ENCODE measurements around the gene PTEN.
"Not testable (repeated sequence)": the region's sequence is repeated elsewhere in the genome, so short reads cannot be mapped to it uniquely, and the experiment has no call there.

The PTEN gene

GRCh38 chr10:87863053-87863943, at the start of gene PTEN, which contains the start of gene KLLN:
Gene PTEN, plus strand, starts transcription at chr10:87863625. Its CDS starts 845 bp downstream, at chr10:87864470.
Gene KLLN, minus strand, starts transcription at chr10:87863533. Its CDS starts 1,046 bp downstream, at chr10:87862487.
- DNase-seq (ENCODE audit: low read depth), result peak; percentile 70

DNA sequence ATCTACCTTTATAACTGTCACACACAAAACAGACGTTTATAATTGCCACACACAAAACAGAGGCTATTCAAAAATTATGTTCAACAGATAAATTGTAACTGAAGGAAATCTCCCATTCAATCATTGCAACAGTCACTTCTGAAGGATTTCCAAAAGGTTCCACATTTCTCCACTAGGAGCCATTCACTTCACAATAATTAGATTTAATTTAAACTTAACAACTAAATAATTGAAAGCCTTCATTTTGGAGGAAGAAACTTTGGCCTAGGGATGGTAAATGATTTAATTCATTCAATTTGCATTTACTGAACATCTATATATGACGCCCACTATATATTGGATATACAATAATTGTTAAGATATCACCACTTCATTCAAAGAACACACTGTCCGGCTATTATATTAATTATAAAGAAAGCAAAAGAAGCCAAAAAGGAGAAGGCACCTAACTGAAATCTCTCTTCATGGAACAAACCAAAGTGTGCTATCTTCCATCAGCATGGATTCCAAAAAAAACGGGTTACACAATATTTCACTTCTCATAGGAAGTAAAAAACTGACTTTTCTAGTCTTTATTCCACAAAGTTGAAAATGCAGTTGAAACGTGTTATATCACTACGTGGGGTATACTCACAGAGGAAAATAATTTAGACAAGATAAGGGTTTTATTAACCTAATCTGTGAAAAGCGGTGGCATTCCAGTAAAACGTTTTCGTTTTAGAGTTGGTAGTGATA, 47.1 kb upstream of the PTEN start:
- DNase-seq (ENCODE audit: low read depth), result no peak

- DNase-seq (ENCODE audit: low read depth), result no peak
Observed at GRCh38 chr10:87816898-87817608, 46.4 kb upstream of the PTEN start.

- DNase-seq (ENCODE audit: low read depth), result peak; percentile 85
Observed at GRCh38 chr10:87817609-87818504, 45.6 kb upstream of the PTEN start, which contains the start of gene ATAD1. Gene ATAD1, minus strand, starts transcription at chr10:87818226. Its CDS starts 3,627 bp downstream, at chr10:87814599.

GRCh38 chr10:87818505-87819288, 44.7 kb upstream of the PTEN start:
- peak; percentile 43 for DNase-seq (ENCODE audit: low read depth)

DNA sequence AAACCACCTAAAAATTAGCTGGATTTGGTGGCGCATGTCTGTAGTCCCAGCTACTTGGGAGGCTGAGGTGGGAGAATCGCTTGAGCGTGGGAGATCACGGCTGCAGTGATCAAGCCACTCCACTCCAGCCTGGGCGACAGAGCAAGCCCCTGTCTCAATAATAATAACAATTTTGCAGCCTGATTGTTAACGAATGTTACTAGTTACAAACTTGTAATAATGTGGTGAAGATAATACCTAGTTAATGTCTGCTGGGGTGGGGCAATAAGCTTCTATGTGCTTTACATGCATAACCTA, 44.2 kb upstream of the PTEN start:
- no peak for DNase-seq (ENCODE audit: low read depth)

- DNase-seq (ENCODE audit: low read depth), result no peak
Observed at GRCh38 chr10:87826653-87827052, 36.8 kb upstream of the PTEN start.

DNA sequence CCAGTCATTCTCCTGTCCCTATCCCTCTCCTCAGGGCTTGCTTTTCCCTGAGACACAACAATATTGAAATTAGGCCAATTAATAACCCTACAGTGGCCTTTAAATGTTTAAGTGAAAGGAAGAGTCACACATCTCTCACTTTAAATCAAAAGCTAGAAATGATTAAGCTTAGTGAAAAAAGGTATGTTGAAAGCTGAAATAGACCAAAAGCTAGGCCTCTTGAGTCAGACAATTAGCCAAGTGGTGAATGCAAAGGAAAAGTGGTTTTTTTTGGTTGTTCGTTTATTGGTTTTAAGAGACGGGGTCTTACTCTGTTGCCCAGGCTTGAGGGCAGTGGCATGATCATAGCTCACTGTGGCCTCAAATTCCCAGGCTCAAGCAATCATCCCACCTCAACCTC, 35.7 kb upstream of the PTEN start:
- no peak for DNase-seq (ENCODE audit: low read depth)

- not testable (repeated sequence) for DNase-seq (ENCODE audit: low read depth)
Observed at GRCh38 chr10:87829051-87829450, 34.4 kb upstream of the PTEN start.

DNA sequence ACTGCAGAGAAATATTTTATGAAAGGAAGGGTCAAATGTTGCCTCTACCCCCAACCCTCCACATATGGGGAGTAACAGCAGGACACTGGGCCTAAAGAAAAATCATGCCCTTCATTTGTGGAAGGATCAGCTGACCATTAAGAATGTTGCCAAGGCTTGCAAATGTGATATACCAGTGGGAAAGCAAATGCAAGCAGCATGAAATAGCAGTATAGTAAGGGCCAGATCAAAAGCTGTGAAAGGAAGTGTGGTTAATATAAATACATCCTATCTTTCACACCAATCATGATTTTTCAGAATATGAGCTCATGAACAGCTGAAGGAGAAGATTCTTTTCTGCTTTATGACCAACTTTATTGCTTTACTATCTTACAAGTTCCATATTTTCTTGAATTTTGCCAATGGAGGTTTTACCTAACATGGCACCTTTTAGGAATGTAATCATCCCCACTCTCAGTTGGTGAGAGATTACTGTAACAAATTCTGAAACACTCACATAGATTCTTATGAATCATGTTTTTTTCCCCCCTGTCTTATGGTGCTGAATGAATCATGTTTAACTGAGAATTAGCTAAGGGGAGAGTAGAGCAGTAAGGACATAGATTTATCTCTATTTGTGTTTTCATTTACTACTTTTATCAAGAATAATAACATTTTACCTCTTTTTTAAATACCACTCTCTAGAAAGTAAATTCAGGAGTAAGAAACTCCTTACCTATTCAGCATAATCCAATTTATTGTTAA, 33.3 kb upstream of the PTEN start:
- no peak for DNase-seq (ENCODE audit: low read depth)

DNA sequence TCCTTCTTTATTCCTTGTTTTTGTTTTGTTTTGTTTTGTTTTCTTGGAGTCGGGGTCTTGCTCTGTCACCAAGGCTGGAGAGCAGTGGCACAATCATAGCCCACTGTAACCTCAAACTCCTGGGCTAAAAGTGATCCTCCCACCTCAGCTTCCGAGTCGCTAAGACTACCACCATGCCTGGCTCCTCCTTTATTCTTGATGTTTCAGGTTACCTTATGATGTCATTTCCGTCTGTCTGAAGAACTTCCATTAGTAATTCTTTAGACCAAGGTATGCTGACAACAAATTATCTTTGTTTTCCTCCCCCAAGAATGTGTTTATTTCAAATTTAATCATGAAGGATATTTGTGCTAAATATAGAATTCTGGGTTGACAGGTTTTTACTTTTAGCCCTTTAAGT, 27.3 kb upstream of the PTEN start:
- DNase-seq (ENCODE audit: low read depth), result no peak

DNA sequence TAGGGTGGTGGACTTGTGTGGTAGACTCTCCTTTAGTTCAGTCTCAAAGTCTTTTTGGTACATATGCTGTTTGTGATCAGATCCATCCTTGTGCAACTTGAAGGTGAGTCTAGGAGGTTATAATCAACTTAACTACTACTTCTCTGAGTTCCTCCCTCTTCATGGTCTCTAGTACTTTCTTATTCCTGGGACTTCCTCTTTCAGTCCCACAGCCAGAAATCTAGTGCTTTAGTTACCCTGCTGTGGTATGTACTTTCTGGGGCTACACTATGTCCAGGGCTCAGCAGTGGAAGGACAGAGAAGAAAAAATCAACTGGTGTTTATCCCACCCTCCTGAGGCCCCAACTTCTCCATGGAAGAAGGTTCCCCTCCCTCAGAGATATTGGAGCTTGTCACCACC, 26.0 kb upstream of the PTEN start:
- DNase-seq (ENCODE audit: low read depth), result no peak

DNA sequence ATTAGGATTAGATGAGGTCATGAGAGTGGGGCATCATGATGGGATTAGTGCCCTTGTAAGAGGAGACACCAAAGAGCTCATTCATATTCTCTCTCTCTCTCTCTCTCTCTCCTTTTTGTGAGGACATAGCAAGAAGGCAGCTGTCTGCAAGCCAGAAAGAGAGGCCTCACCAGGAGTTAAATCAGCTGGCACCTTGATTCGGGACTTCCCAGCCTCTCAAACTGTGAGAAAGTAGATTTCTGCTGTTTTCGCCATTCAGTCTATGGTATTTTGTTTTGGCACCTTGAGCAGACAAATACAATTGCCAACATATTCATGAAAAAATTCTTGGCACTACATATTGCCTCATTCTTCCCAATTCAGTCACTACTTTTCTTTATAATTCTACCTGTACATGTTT, 24.8 kb upstream of the PTEN start:
- no peak for DNase-seq (ENCODE audit: low read depth)

DNA sequence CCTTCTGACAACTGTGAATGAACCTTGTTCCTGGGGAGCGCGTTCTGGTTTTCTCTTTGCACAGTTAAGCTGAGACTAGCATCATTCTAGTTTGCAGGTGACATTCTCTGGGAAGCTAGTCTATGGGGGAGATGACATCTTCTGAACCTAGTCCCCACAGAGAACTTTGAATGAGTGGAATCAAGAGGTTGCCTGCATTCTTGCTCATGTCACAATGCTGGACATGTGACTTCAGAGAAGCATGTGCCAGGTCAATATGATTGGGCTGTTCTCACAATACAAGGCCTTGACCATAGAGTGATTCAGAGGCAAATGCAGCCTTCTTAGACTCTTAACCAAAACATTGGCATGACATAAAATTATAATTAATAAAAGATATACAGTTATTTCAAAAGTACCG, 22.2 kb upstream of the PTEN start:
- no peak for DNase-seq (ENCODE audit: low read depth)

DNA sequence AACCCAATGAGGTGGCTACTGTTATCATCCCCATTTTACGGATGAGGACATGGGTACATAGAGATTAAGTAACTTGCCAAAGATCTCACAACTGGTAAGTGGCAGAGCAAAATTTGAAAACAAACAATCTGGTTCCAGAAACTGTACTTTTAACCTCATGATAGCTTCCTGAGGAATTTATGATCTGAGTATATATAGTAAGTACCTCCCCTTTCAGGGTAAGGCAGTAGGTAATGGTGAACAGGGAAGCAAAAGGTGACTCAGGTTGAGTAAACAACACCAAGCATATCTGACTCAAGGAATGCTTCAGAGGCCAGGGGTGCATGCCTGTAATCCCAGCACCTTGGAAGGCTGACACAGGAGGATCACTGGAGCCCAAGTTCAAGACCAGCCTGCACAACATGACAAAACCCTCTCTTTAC, 21.2 kb upstream of the PTEN start:
- DNase-seq (ENCODE audit: low read depth), result no peak

GRCh38 chr10:87842776-87843497, 20.5 kb upstream of the PTEN start:
- no peak for DNase-seq (ENCODE audit: low read depth)

GRCh38 chr10:87843714-87844113, 19.7 kb upstream of the PTEN start:
- no peak for DNase-seq (ENCODE audit: low read depth)

DNA sequence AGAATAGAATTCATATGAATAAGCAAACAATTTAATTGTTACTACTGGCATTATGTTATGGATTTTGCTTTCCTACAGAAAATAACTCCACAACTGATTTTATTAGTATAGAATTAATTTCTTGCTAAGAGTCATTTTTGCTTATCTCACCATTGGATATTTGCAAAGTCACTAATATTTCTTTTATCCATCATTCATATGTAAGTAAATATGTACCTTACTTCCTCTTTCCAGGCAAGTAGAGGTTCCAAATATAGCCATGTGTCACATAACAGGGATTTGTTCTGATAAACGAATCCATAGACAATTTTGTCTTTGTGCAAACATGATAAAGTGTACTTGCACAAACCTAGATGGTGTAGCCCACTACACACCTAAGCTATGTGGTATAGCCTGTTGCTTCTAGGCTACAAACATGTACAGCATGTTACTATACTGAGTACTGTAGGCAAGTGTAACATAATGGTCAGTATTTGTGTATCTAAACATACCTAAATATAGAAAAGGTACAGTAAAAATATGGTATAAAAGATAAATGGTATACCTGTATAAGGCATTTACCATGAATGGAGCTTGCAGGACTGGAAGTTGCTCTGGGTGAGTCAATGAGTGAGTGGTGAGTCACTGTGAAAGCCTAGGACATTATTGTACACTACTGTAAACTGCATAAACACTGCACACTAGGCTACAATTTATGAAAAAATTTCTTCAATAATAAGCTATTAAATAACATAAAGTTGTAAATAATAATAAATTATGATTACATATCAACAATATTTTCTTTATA, 18.4 kb upstream of the PTEN start:
- no peak for DNase-seq (ENCODE audit: low read depth)

DNA sequence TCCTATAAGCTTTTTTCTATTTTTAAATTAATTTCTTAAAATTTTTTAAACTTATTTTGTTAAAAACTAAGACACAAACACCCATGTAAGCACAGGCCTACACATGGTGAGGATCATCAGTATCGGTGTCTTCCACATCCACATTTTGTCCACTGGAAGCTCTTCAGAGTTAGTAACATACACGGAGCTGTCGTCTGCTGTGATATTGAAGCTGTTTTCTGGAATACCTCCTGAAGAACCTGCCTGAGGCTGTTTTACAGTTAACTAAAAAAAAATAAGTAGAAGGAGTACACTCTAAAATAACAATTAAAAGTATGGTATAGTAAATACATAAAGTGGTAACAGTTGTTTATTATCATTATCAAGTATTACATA, 17.8 kb upstream of the PTEN start:
- no peak for DNase-seq (ENCODE audit: low read depth)

Measured in activated T-helper 1 cell treated with Interleukin-2 at 50 U/mL for 16 hours (primary cell).